ENCODE results near the gene CHRDL1. TPM values are rescaled to one million over a fixed set of nuclear protein-coding genes. Genes with fewer than 3 reads are reported as not detected.

The CHRDL1 gene
- polyA plus RNA-seq, 3 donors, result not detected

GRCh38 chrX:110703641-110704040 lies 92.0 kb downstream of the CHRDL1 start:
- H3K27me3 Mint-ChIP-seq (ENCODE audit: low read depth in 3 of 3), result peaks cover 0 to 3% (median 3%) of the 10 kb centered on the region in 3 donors
- DNase-seq, result no peak
- H3K4me1 ChIP-seq (ENCODE audit: control insufficient read depth in 1 of 2, insufficient read depth in 2 of 2, low read length in 2 of 2), result no peaks in the 10 kb centered on the region
- no peak for TF ChIP-seq CTCF (IDR thresholded peaks at IDR 0.05)
- no peak overlapping the region for H3K4me3 ChIP-seq (replicated peaks in 1 of 3; ENCODE audit: low read depth in 2 of 3, low read length in 3 of 3)
- H3K9me3 ChIP-seq (replicated peaks in 1 of 2; ENCODE audit: control insufficient read depth in 1 of 2, insufficient read depth in 1 of 2, low read length in 2 of 2), result no peaks in the 10 kb centered on the region
- no peaks in the 10 kb centered on the region for H4K20me1 ChIP-seq (ENCODE audit: insufficient read depth, low read length)
- H3K27ac Mint-ChIP-seq, result no peak overlapping the region
- no peak overlapping the region for H3K4me2 ChIP-seq (replicated peaks; ENCODE audit: extremely low read depth, low read length, poor library complexity, severe bottlenecking)
- H3K4me1 Mint-ChIP-seq, result no peaks in the 10 kb centered on the region
- H3K36me3 ChIP-seq (replicated peaks in 1 of 2; ENCODE audit: control insufficient read depth in 1 of 2, insufficient read depth in 2 of 2, low read length in 2 of 2), result no peaks in the 10 kb centered on the region
- H3K27me3 ChIP-seq (ENCODE audit: control insufficient read depth in 2 of 2, insufficient read depth in 2 of 2, low read length in 2 of 2), result no peaks in the 10 kb centered on the region
- H3K4me3 Mint-ChIP-seq, result no peak overlapping the region
- H3K36me3 Mint-ChIP-seq, result no peaks in the 10 kb centered on the region
- H3K79me2 ChIP-seq (ENCODE audit: insufficient read depth, low read length), result no peaks in the 10 kb centered on the region
- intact Hi-C loops (cut with micrococcal nuclease), result no loop called here
- WGBS (ENCODE audit: insufficient coverage), result no CpG with 5 or more reads among the region's 4 CpGs
- no peak overlapping the region for H3K27ac ChIP-seq (ENCODE audit: low read depth in 1 of 2, low read length in 2 of 2)
- no peak overlapping the region for H2AFZ ChIP-seq (ENCODE audit: insufficient read depth, low read depth, low read length, poor library complexity, severe bottlenecking)
- no peak overlapping the region for H3K9ac ChIP-seq (ENCODE audit: insufficient read depth, low read length, poor library complexity, severe bottlenecking)
- H3K9me3 Mint-ChIP-seq, result peaks cover 0 to 4% (median 0%) of the 10 kb centered on the region in 7 donors

GRCh38 chrX:110699109-110699508 lies 96.5 kb downstream of the CHRDL1 start:
- no peak for DNase-seq
- Histone ChIP-seq H3K4me3 (replicated peaks in 1 of 3; ENCODE audit: low read depth in 2 of 3, low read length in 3 of 3) (no peak overlapping the region), H4K20me1 (ENCODE audit: insufficient read depth, low read length) (no peaks in the 10 kb centered on the region), H3K4me1 (ENCODE audit: control insufficient read depth in 1 of 2, insufficient read depth in 2 of 2, low read length in 2 of 2) (no peaks in the 10 kb centered on the region), H3K9me3 (replicated peaks in 1 of 2; ENCODE audit: control insufficient read depth in 1 of 2, insufficient read depth in 1 of 2, low read length in 2 of 2) (no peaks in the 10 kb centered on the region), H3K9ac (ENCODE audit: insufficient read depth, low read length, poor library complexity, severe bottlenecking) (no peak overlapping the region), H2AFZ (ENCODE audit: insufficient read depth, low read depth, low read length, poor library complexity, severe bottlenecking) (no peak overlapping the region), H3K4me2 (replicated peaks; ENCODE audit: extremely low read depth, low read length, poor library complexity, severe bottlenecking) (no peak overlapping the region), H3K27ac (ENCODE audit: low read depth in 1 of 2, low read length in 2 of 2) (no peak overlapping the region), H3K79me2 (ENCODE audit: insufficient read depth, low read length) (no peaks in the 10 kb centered on the region), H3K27me3 (ENCODE audit: control insufficient read depth in 2 of 2, insufficient read depth in 2 of 2, low read length in 2 of 2) (no peaks in the 10 kb centered on the region), H3K36me3 (replicated peaks in 1 of 2; ENCODE audit: control insufficient read depth in 1 of 2, insufficient read depth in 2 of 2, low read length in 2 of 2) (no peaks in the 10 kb centered on the region)
- no peaks in the 10 kb centered on the region for H3K4me1 Mint-ChIP-seq
- no peak for TF ChIP-seq CTCF (IDR thresholded peaks at IDR 0.05)
- no peak overlapping the region for H3K4me3 Mint-ChIP-seq
- peaks cover 0 to 3% (median 2%) of the 10 kb centered on the region in 3 donors for H3K27me3 Mint-ChIP-seq (ENCODE audit: low read depth in 3 of 3)
- H3K27ac Mint-ChIP-seq, result no peak overlapping the region
- H3K9me3 Mint-ChIP-seq, result no peaks in the 10 kb centered on the region
- H3K36me3 Mint-ChIP-seq, result no peaks in the 10 kb centered on the region
- intact Hi-C loops (cut with micrococcal nuclease), result no loop called here
